ENCODE results near the gene HNRNPLL.
"Not testable (repeated sequence)": the region's sequence is repeated elsewhere in the genome, so short reads cannot be mapped to it uniquely, and the experiment has no call there.

Gene HNRNPLL

DNA sequence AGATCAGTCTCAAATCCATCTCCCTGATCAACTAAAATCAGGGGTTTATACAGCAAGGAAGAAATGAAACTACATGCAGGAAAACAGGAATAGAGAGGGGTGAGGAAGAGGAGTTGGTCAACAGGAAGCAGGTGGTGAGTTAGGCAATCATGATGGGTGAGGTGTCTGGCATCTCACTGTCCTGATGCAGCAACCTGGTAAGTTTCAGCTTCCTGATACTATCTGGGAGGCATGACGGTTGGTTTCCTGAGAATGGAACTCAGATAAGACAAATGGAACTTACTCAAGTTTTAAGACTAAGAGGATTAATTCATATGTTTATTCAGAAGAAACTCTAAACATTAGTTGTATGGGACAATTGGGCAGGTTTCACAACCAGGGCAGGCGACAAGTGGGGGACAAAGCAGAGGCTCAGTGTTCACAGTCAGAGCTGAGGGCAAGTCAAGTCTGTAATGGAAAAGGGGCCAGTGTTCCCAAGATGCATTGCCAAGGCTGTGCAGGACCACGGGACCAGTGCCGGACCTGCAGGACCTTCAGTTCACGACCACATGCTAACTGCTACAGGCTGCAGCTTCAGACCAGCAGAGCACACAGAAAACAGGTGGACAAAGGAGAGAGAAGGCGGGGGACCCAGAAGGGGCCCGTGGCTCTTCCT lies 45.5 kb upstream of the HNRNPLL start:
- H2BK5ac ChIP-seq (ENCODE audit: low read depth, low read length, poor library complexity): no peak overlapping the region
- H3K23ac ChIP-seq (ENCODE audit: low read length): no peak overlapping the region
- no peak overlapping the region for H3K4me3 ChIP-seq (ENCODE audit: low read depth, low read length)
- H3K4me1 ChIP-seq (ENCODE audit: control insufficient read depth in 1 of 2, insufficient read depth in 2 of 2, low read length in 2 of 2): no peaks in the 10 kb centered on the region
- no peak overlapping the region for H3K14ac ChIP-seq (ENCODE audit: low read length)
- no peak overlapping the region for H2AFZ ChIP-seq (ENCODE audit: insufficient read depth, low read length, poor library complexity)
- no peak overlapping the region for H4K8ac ChIP-seq (ENCODE audit: low read depth, low read length)
- no peaks in the 10 kb centered on the region for H3K27me3 ChIP-seq (ENCODE audit: insufficient read depth, low read length)
- no CpG with 5 or more reads among the region's 7 CpGs for WGBS (ENCODE audit: extremely low coverage, insufficient coverage, insufficient read length)
- H3K18ac ChIP-seq (ENCODE audit: low read length): no peak overlapping the region
- peaks cover 0 to 1% of the 10 kb centered on the region in 2 experiments for H3K36me3 ChIP-seq (ENCODE audit: control insufficient read depth in 1 of 2, insufficient read depth in 2 of 2, low read length in 2 of 2)
- no peak overlapping the region for H3K27ac ChIP-seq (ENCODE audit: low read depth, low read length)
- H4K12ac ChIP-seq (ENCODE audit: low read depth, low read length): no peak overlapping the region
- no peak overlapping the region for H2BK120ac ChIP-seq (ENCODE audit: insufficient read depth, low read length, poor library complexity)
- no peak overlapping the region for H3K9ac ChIP-seq (ENCODE audit: low read length)
- H2BK12ac ChIP-seq (ENCODE audit: low read length): no peak overlapping the region
- no peak overlapping the region for H4K91ac ChIP-seq (ENCODE audit: low read depth, low read length)
- no peaks in the 10 kb centered on the region for H3K79me1 ChIP-seq (ENCODE audit: low read length)
- peak in 1 of 2 donors; percentile 91 for DNase-seq
- no peak overlapping the region for H2AK5ac ChIP-seq (ENCODE audit: low read length)
- H3K9me3 ChIP-seq (ENCODE audit: insufficient read depth, low read depth, low read length): peaks cover 5% of the 10 kb centered on the region
- H3K4ac ChIP-seq (ENCODE audit: low read depth, low read length): no peak overlapping the region
- no peak overlapping the region for H3K4me2 ChIP-seq (ENCODE audit: low read length)
- H3K79me2 ChIP-seq (ENCODE audit: control insufficient read depth, insufficient read depth, low read length, poor library complexity): no peaks in the 10 kb centered on the region

DNA sequence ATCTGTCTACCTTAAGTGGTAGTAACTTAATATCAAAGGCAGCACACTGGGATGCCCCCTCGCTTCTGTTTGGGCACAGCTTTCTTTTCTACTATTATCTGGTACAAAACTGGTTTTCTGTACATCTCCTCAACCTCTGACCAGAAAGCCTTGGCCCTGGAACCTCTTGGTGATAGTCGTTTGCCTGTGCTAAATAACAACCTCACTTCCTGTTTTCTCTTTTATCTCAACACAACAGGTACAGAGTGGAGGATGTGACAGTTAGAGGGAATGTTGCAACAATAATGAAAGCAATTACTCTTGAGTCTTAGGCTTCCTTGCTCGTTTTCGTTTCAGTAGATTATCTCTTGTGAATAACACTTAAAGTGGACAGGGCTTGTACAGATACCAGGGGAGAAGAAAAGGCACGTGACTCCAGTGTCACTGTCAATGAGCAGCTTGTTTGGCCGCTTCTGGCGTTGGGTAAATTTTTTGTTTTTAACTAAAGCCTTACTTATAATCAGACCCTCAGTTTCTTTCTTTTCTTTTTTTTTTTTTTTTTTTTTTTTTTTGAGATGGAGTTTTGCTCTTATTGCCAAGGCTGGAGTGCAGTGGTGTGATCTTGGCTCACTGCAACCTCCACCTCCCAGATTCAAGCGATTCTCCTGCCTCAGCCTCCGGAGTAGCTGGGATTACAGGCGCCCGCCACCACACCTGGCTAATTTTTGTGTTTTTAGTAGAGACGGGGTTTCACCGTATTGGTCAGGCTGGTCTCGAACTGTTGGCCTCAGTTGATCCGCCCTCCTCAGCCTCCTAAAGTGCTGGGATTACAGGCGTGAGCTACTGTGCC lies 41.2 kb upstream of the HNRNPLL start:
- no CpG with 5 or more reads among the region's 16 CpGs for WGBS (ENCODE audit: extremely low coverage, insufficient coverage, insufficient read length)
- not testable (repeated sequence) for H3K36me3 ChIP-seq (ENCODE audit: control insufficient read depth in 1 of 2, insufficient read depth in 2 of 2, low read length in 2 of 2); H3K27me3 ChIP-seq (ENCODE audit: insufficient read depth, low read length); H3K4me2 ChIP-seq (ENCODE audit: low read length); H3K79me1 ChIP-seq (ENCODE audit: low read length); H3K4me1 ChIP-seq (ENCODE audit: control insufficient read depth in 1 of 2, insufficient read depth in 2 of 2, low read length in 2 of 2); H3K79me2 ChIP-seq (ENCODE audit: control insufficient read depth, insufficient read depth, low read length, poor library complexity); H3K9ac ChIP-seq (ENCODE audit: low read length); H4K91ac ChIP-seq (ENCODE audit: low read depth, low read length); H4K8ac ChIP-seq (ENCODE audit: low read depth, low read length); H3K23ac ChIP-seq (ENCODE audit: low read length); DNase-seq; H2AK5ac ChIP-seq (ENCODE audit: low read length); H2BK12ac ChIP-seq (ENCODE audit: low read length); H4K12ac ChIP-seq (ENCODE audit: low read depth, low read length); H2AFZ ChIP-seq (ENCODE audit: insufficient read depth, low read length, poor library complexity); H3K4me3 ChIP-seq (ENCODE audit: low read depth, low read length); H3K9me3 ChIP-seq (ENCODE audit: insufficient read depth, low read depth, low read length); H3K14ac ChIP-seq (ENCODE audit: low read length); H3K27ac ChIP-seq (ENCODE audit: low read depth, low read length); H3K4ac ChIP-seq (ENCODE audit: low read depth, low read length); H2BK5ac ChIP-seq (ENCODE audit: low read depth, low read length, poor library complexity); H3K18ac ChIP-seq (ENCODE audit: low read length); H2BK120ac ChIP-seq (ENCODE audit: insufficient read depth, low read length, poor library complexity)

DNA sequence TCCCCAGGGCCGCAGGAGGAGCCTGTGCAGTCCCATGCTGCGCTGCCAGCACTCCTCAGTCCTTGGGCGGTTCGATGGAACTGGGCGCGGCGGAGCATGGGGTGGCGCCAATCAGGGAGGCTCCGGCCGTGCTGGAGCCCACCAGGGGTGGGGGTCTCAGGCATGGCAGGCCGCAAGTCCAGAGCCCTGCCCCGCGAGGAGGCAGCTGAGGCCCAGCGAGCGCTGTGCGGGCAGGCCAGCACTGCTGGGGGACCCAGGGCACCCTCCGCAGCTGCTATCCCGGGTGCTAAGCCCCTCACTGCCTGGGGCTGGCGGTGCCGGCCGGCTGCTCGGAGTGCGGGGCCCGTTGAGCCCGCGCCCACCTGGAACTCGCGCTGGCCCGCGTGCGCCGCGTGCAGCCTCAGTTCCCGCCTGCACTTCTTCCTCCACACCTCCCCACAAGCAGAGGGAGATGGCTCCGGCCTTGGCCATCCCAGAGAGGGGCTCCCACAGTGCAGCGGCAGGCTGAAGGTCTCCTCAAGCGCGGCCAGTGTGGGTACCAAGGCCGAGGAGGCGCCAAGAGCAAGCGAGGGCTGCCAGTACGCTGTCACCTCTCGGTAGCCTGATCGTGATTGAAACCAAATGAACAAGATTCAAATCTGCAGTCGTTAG lies 40.4 kb upstream of the HNRNPLL start:
- H3K4me1 ChIP-seq (ENCODE audit: control insufficient read depth in 1 of 2, insufficient read depth in 2 of 2, low read length in 2 of 2): no peaks in the 10 kb centered on the region
- H2AK5ac ChIP-seq (ENCODE audit: low read length): no peak overlapping the region
- no peak overlapping the region for H4K8ac ChIP-seq (ENCODE audit: low read depth, low read length)
- no peak overlapping the region for H4K12ac ChIP-seq (ENCODE audit: low read depth, low read length)
- H3K79me1 ChIP-seq (ENCODE audit: low read length): no peaks in the 10 kb centered on the region
- no peak overlapping the region for H3K4me2 ChIP-seq (ENCODE audit: low read length)
- H2AFZ ChIP-seq (ENCODE audit: insufficient read depth, low read length, poor library complexity): no peak overlapping the region
- H3K4me3 ChIP-seq (ENCODE audit: low read depth, low read length): peak overlapping the region; percentile 21
- peaks cover 0 to 3% of the 10 kb centered on the region in 2 experiments for H3K36me3 ChIP-seq (ENCODE audit: control insufficient read depth in 1 of 2, insufficient read depth in 2 of 2, low read length in 2 of 2)
- no peaks in the 10 kb centered on the region for H3K27me3 ChIP-seq (ENCODE audit: insufficient read depth, low read length)
- no peak for DNase-seq
- no peak overlapping the region for H4K91ac ChIP-seq (ENCODE audit: low read depth, low read length)
- H3K14ac ChIP-seq (ENCODE audit: low read length): no peak overlapping the region
- no peak overlapping the region for H2BK120ac ChIP-seq (ENCODE audit: insufficient read depth, low read length, poor library complexity)
- H2BK5ac ChIP-seq (ENCODE audit: low read depth, low read length, poor library complexity): no peak overlapping the region
- H3K18ac ChIP-seq (ENCODE audit: low read length): no peak overlapping the region
- H3K27ac ChIP-seq (ENCODE audit: low read depth, low read length): no peak overlapping the region
- no peak overlapping the region for H2BK12ac ChIP-seq (ENCODE audit: low read length)
- no CpG with 5 or more reads among the region's 45 CpGs for WGBS (ENCODE audit: extremely low coverage, insufficient coverage, insufficient read length)
- no peak overlapping the region for H3K9ac ChIP-seq (ENCODE audit: low read length)
- H3K79me2 ChIP-seq (ENCODE audit: control insufficient read depth, insufficient read depth, low read length, poor library complexity): no peaks in the 10 kb centered on the region
- H3K4ac ChIP-seq (ENCODE audit: low read depth, low read length): no peak overlapping the region
- H3K9me3 ChIP-seq (ENCODE audit: insufficient read depth, low read depth, low read length): peaks cover 7% of the 10 kb centered on the region
- no peak overlapping the region for H3K23ac ChIP-seq (ENCODE audit: low read length)

DNA sequence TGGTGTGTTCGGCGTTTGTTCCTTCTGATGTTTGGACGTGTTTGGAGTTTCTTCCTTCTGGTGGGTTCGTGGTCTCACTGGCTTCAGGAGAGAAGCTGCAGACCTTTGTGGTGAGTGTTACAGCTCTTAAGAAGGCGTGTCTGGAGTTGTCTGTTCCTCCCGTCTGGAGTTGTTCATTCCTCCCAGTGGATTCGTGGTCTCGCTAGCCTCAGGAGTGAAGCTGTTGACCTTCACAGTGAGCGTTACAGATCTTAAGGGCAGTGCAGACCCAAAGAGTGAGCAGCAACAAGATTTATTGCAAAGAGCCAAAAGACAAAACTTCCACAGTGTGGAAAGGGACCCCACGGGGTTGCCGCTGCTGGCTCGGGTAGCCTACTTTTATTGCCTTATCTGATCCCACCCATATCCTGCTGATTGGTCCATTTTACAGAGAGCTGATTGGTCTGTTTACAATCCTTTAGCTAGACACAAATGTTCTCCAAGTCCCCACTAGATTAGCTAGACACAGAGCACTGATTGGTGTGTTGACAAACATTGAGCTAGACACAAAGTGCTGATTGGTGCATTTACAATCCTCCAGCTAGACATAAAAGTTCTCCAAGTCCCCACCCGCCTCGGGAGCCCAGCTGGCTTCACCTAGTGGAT lies 39.8 kb upstream of the HNRNPLL start:
- not testable (repeated sequence) for H3K27ac ChIP-seq (ENCODE audit: low read depth, low read length); H4K8ac ChIP-seq (ENCODE audit: low read depth, low read length); H3K27me3 ChIP-seq (ENCODE audit: insufficient read depth, low read length); H3K9ac ChIP-seq (ENCODE audit: low read length); H3K23ac ChIP-seq (ENCODE audit: low read length); H3K4me2 ChIP-seq (ENCODE audit: low read length); H2BK12ac ChIP-seq (ENCODE audit: low read length); H3K4me1 ChIP-seq (ENCODE audit: control insufficient read depth in 1 of 2, insufficient read depth in 2 of 2, low read length in 2 of 2); H4K91ac ChIP-seq (ENCODE audit: low read depth, low read length); H3K4me3 ChIP-seq (ENCODE audit: low read depth, low read length); H3K79me2 ChIP-seq (ENCODE audit: control insufficient read depth, insufficient read depth, low read length, poor library complexity); H2AK5ac ChIP-seq (ENCODE audit: low read length); H3K18ac ChIP-seq (ENCODE audit: low read length); H3K79me1 ChIP-seq (ENCODE audit: low read length); H2AFZ ChIP-seq (ENCODE audit: insufficient read depth, low read length, poor library complexity); H2BK5ac ChIP-seq (ENCODE audit: low read depth, low read length, poor library complexity); H4K12ac ChIP-seq (ENCODE audit: low read depth, low read length); H3K9me3 ChIP-seq (ENCODE audit: insufficient read depth, low read depth, low read length); H3K36me3 ChIP-seq (ENCODE audit: control insufficient read depth in 1 of 2, insufficient read depth in 2 of 2, low read length in 2 of 2); H3K14ac ChIP-seq (ENCODE audit: low read length); H2BK120ac ChIP-seq (ENCODE audit: insufficient read depth, low read length, poor library complexity); DNase-seq; H3K4ac ChIP-seq (ENCODE audit: low read depth, low read length)
- WGBS (ENCODE audit: extremely low coverage, insufficient coverage, insufficient read length): no CpG with 5 or more reads among the region's 14 CpGs

Data from trophoblast cell (in vitro differentiated cells and primary cell).